COLO668 (cell line): ENCODE results near the gene PRODH.
"Not testable (repeated sequence)": the region's sequence is repeated elsewhere in the genome, so short reads cannot be mapped to it uniquely, and the experiment has no call there.

Experiments
- DNase-seq: peaks from one replicate; lab custom pipeline; 2025; ENCODE audit not compliant: unreplicated experiment; lab: John Stamatoyannopoulos, UW

PRODH gene

DNA sequence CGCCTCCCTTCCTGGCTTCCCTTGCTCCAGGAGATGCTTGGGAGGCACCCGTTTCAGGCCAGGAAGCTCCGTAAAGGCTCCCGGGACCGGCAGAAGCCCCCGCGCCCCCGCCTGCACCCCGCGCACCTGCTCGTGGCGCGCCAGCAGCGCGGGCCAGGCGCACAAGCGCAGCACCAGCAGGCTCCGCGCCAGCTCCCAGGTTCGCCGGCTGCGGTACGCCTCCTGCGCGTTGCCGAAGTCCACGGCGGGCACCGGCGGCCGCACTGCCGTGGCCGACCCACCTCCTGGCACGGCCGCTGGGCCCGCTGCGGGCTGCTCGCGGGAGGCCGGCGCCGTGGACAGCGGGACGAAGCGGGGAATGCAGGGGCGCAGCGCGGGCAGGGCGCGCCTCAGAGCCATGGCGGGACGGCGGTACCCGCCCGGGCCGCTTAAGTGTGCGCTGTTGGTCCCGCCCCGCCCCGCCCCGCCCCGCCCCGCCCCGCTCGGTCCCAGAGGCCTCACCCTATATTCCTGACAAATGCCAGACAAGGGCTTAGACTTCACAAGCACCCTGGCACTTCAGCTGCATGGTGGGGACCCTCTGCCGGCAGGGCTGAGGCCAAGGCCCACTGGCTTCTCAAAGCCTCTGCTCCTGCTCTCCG lies at the start of gene PRODH:
TSS of gene PRODH (minus strand) at position 405 of the 641 bp plus-strand sequence. CDS start at position 399, 6 bp downstream.
- no peak for DNase-seq

DNA sequence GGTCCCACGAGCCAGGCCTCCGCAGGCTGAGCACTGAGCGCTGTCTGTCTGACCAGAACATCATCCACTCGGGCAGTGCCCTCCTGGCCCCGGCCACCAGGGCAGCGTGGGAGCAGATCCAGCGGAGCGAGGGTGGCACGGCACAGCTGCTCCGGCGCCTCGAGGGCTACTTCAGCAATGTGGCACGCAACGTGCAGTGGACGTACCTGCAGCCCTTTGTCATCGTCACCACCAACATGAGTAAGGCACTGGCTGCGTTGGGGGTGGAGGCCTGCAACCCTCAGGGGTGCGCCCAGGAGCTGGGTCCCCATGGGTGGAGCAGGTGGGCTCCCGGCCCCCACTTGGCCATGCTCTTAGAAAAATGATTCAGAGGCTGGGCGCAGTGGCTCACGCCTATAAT lies 49.7 kb upstream of the PRODH start:
- no peak for DNase-seq

GRCh38 chr22:18984564-18984963 lies 48.5 kb upstream of the PRODH start:
- DNase-seq = no peak

DNA sequence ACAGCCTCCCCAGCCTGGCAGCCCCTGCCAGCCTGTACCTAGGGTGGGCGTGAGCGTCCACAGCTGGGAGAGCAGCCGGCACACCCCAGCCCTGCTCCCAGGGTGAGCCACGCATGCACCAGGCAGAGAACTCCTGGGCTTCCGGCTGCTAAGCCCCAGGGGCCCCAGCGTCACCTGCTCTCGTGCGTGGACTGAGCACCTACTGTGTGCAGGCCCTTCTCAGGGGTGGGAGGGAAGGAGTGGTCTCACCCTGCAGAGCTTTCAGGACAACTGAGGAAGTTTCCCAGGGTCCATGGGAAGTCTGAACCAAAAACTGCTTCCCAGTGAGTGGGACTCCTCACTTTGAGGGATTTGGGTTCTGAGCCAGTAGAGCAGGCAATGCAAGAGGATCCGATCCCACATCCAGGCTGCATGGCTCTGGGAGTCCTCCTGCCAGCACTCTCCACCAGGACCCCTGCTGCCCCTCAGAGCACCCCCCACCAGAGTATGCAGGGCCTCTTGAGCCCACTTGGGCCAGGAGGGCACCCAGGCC lies 47.1 kb upstream of the PRODH start:
- DNase-seq = no peak

DNA sequence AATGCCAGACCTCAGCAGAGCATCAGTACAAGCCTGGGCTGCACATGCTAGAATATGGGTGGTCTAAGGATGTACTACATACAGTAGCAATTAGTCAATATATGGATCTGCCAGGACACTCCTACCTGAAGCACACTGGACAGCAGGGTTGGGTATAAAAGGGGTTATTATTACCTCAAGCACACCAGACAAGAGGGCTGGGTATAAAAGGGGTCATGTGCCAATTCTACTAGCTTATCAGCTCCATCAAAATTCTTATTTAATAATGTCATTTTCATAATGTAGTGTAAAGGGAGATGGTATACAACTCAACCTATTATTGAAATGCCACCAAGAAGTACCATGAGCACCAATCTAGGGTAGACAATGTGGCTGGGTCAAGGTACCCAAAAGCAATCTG lies 44.7 kb upstream of the PRODH start:
- no peak for DNase-seq

GRCh38 chr22:18979957-18980356 lies 43.9 kb upstream of the PRODH start:
- no peak for DNase-seq

- no peak for DNase-seq
Observed at GRCh38 chr22:18978506-18978905, 42.4 kb upstream of the PRODH start.

DNA sequence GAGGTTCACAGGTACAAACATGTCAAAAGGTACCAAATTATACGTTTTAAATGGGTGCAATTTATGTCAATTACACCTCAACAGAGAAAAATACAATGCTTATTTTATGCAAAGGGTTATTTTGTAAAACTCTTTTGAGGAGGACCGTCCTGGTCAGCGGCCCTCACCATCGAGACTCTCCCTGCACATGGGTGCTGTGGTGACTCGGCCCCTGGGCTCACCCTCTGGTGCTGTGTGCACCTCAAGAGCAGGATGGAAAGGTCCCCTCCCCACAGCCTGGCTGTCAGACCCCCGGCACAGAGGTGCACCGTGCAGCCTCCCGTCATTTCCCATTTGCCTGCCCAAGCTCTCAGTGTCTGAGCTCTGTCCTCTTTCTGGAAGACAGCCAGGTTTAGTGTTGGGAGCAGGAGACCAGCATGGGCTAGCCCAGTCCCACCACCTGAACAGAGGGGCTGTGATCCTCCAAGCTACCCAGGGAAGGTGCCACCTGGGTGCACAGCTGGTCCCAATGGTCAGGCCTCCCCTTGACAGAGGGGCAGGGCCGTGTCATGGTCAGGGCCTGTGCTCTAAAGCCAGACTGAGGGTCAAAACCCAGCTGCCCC lies 41.8 kb upstream of the PRODH start:
- no peak for DNase-seq

DNA sequence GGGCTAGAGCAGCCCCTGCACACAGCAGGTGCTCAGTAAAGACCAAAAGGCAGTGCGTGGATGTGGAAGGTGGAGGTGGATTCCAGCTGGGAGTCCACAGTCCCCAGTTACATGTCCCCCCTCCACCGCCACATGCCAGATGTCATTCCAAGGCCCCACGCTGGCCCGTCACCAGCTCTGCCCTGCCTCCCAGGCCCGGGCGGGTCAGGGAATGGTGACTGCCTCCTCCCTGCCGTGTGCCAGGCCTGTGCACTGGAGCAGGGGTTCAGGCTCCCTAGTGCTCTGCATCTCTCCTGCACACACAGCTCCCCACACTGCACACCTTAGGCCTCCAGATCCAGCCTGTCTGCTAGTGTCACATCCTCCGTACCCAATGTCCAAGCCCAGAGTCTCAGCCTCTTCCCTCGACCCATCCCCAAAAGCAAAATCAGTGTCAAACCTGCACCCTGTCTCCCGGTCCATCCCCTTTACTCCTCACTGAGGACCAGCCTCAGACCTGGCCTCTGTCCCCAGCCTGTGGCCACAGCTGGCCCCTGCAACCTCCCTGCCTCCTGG lies 40.2 kb upstream of the PRODH start:
- no peak for DNase-seq

DNA sequence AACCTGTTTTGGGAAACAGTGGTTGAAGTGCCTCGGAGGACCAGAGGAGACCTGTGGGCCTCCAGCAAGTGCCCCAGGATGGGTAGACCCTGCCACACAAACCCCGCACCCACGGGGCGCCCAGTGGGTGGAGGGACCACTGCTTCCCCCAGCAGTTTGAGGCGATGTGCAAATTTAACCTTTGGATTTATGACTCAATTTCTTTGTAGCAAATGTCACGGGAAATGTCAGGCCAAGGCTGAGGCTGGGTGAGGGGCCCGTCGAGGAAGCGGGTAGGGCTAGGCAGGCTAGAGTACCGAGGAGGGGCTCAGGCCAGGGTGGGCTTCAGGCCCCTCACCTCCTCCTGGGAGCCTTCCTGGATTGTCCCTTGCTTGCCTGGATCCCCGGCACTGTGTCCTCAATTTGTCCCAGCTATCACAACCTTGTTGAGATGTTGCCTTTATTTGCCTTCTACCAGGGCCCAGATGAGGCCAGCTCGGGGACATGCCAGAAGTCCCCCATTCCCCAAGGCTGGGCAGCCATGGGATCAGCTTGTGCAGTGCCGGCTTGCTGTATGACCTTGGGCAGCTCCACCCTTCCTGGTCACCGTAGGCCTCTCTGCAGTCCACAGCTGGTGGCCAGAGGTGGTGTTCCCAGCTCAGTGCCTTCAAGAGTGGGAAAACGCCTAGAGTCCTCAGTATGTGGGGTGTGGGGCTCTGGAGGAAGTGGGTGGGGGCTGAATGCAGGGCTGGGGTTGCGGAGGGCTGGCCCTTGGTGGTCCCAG lies 39.5 kb upstream of the PRODH start:
- no peak for DNase-seq

DNA sequence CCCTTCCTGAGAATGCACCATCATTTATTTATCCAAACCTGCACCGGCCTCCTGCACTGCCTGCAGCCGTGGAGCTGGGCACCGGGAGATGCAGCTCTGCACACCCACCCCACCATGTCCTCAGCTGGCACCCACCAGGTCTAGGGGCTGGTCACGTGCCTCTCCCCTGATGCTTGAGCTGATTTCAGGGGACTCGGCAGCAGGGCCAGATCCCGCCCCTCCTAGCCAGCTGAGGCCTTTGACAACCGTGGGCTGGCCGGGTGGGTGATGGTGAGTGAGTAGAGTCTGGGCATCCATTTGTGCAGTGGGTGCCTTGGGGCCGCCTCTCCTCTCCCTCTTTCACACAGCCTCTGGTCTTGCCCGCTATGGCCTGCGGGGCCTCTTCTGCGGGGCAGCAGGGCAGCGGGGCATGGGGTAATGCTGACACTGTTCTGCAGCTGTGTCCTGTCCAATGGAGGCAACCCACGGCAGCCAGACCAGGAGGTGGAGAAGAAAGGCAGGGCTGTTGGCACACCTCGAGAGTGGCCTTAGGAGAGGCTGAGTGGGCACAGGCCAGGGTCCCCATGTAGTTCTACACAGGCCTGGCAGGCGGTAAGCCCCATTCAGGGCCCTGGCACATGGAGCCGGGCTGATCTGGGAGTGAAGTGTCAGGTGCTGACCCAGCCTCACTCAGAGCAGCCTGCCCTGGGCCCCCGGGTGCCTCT lies 38.5 kb upstream of the PRODH start:
- no peak for DNase-seq

GRCh38 chr22:18973264-18974031 lies 37.4 kb upstream of the PRODH start:
- DNase-seq = no peak

- not testable (repeated sequence) for DNase-seq
Observed at GRCh38 chr22:18972591-18972990, 36.5 kb upstream of the PRODH start.

GRCh38 chr22:18972029-18972428 lies 35.9 kb upstream of the PRODH start:
- not testable (repeated sequence) for DNase-seq

DNA sequence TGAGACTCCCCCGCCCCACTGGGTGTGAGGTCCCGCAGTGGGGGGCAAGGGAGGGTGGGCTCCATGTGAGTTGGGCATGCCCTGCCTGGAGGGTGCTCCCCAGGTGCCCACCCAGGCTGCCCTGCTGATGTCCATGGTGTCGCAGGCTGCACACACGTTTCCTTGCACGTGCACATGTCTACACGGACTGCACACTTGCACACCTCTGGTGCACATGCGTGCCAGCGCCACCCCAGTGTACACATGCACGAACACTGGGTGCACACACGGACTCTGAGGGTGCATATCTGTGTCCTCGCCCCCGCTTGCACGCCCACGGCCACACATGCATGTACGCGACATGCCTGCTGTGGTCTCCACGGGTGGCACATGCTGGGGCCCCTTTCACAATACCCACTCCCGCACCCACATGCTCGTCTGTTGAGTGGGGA lies 35.2 kb upstream of the PRODH start:
- DNase-seq = no peak

DNA sequence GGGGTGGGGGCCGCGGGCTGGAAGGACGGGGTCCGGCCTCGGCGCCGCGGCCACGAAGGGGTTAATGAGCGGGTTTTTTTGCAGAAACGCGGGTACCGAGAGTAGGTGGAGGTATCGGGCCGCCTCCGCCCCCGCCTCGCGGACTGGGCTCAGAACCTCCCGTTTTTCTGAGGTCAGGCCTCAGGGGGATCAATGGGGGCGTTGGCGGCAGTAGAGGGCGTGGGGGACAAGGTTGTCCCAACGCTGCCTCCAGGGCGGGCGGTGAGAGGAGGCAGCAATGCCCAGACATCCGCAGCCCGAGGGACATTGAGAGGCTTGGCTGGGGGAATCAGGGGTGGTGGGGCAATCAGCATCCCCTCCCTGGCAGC lies 34.8 kb upstream of the PRODH start:
- DNase-seq = no peak

DNA sequence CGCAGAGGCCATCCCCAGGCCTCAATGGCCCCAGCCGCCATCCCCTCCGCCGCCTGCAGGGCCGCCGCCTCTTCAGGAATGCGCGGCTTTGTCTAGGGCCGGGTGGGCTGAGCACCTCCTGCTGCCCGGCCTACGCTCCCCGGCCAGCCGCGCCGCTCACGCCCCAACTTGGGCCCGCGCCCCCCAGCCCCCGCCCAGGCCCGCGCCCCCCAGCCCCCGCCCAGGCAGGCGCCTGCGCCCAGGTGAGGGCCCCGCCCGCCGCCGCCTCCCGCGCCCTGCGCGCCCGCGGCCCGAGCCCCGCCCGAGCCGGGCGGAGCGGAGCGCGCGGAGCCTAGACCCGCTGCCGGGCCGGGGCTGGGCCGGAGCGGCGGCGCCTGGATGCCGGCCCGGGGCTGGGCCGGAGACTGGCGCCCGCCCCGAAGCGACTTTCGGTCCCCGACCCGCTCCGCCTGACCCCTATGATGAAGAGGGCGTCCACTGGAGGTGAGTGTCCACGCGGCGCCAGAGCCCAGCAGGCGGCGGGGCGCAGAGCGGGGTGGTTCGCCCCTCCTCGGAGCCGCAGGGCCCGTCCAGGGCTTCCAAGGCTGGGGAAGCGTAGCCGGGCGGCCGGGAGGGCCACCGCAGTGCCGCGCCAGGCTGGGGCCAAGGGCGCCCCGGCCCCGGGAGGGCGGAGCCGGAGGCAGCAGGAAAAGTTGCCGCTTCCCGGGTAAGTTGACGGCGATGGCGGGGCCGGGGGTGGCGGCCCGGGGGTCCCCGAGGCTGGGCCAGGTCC lies 34.3 kb upstream of the PRODH start:
- DNase-seq = peak; percentile 45

- DNase-seq = not testable (repeated sequence)
Observed at GRCh38 chr22:18969158-18969942, 33.3 kb upstream of the PRODH start.
